ENCODE measurements around the gene GCAT. TPM values are rescaled to one million over a fixed set of nuclear protein-coding genes. Genes with fewer than 3 reads are reported as not detected.
A peak's percentile ranks its signal among the peaks of the same experiment; 100 is the strongest.

The GCAT gene
- total and polyA plus RNA-seq, 2 of the 13 experiments (the other 11 are each of a cell fraction or from before 2014, with no cell fraction given), result 28.0 to 50.3 TPM

GRCh38 chr22:37848587-37849088 is 40.9 kb downstream of the GCAT start (continued):
- TF ChIP-seq HBP1 (CRISPR knock-in tag; IDR thresholded peaks at IDR 0.05; ENCODE audit: low read depth), result 0 out of 2 replicates have a peak, but pooled peaks have one; percentile 8
- no peak for TF ChIP-seq MZF1 (CRISPR knock-in tag; IDR thresholded peaks at IDR 0.05; ENCODE audit: borderline replicate concordance)
- no peak for TF ChIP-seq CENPBD1 (CRISPR knock-in tag; IDR thresholded peaks at IDR 0.05; ENCODE audit: borderline replicate concordance, low read depth)
- TF ChIP-seq RFXAP (CRISPR knock-in tag; IDR thresholded peaks at IDR 0.05; ENCODE audit: borderline replicate concordance), result no peak
- TF ChIP-seq ZNF432 (CRISPR knock-in tag; IDR thresholded peaks at IDR 0.05; ENCODE audit: borderline replicate concordance), result no peak
- TF ChIP-seq STAG1 (CRISPR knock-in tag; IDR thresholded peaks at IDR 0.05), result no peak
- peak; percentile 90 for TF ChIP-seq CHD2 (IDR thresholded peaks at IDR 0.05; ENCODE audit: low read depth, low read length)
- 0 out of 2 replicates have a peak, but pooled peaks have one; percentile 5 for TF ChIP-seq ZNF124 (CRISPR knock-in tag; IDR thresholded peaks at IDR 0.05)
- no peak for TF ChIP-seq ZKSCAN8 (CRISPR knock-in tag; IDR thresholded peaks at IDR 0.05; ENCODE audit: borderline replicate concordance)
- no peak for TF ChIP-seq DMAP1 (CRISPR knock-in tag; IDR thresholded peaks at IDR 0.05)
- no peak for TF ChIP-seq JUN (CRISPR knock-in tag; IDR thresholded peaks at IDR 0.05)
- TF ChIP-seq NR2C2 (CRISPR knock-in tag; IDR thresholded peaks at IDR 0.05; ENCODE audit: borderline replicate concordance), result no peak
- TF ChIP-seq NFRKB (IDR thresholded peaks at IDR 0.05), result peak; percentile 24; the same call in 1 of the 2 replicates
- TF ChIP-seq MTERF4 (CRISPR knock-in tag; IDR thresholded peaks at IDR 0.05), result no peak
- no peak for TF ChIP-seq GATAD1 (CRISPR knock-in tag; IDR thresholded peaks at IDR 0.05)
- TF ChIP-seq TGIF2 (CRISPR knock-in tag; IDR thresholded peaks at IDR 0.05), result no peak
- TF ChIP-seq HOXA9 (CRISPR knock-in tag; IDR thresholded peaks at IDR 0.05; ENCODE audit: borderline replicate concordance), result 0 out of 2 replicates have a peak, but pooled peaks have one; percentile 22
- no peak for TF ChIP-seq ZNF703 (CRISPR knock-in tag; IDR thresholded peaks at IDR 0.05; ENCODE audit: borderline replicate concordance)
- TF ChIP-seq PRDM15 (CRISPR knock-in tag; IDR thresholded peaks at IDR 0.05), result no peak; the same call in 1 of the 2 replicates
- TF ChIP-seq POGZ (CRISPR knock-in tag; IDR thresholded peaks at IDR 0.05), result no peak
- TF ChIP-seq ZNF512 (CRISPR knock-in tag; IDR thresholded peaks at IDR 0.05), result no peak
- no peak for TF ChIP-seq ZNF816 (CRISPR knock-in tag; IDR thresholded peaks at IDR 0.05; ENCODE audit: borderline replicate concordance)
- TF ChIP-seq NCOA1 (CRISPR knock-in tag; IDR thresholded peaks at IDR 0.05), result 0 out of 2 replicates have a peak, but pooled peaks have one; percentile 36
- TF ChIP-seq HMG20A (CRISPR knock-in tag; IDR thresholded peaks at IDR 0.05; ENCODE audit: borderline replicate concordance), result no peak
